ENCODE data around the gene CCDC87. TPM values are rescaled to one million over a fixed set of nuclear protein-coding genes. Genes with fewer than 3 reads are reported as not detected.

CCDC87 gene
- total RNA-seq, result 0.56 and 0.59 TPM in 2 replicates

GRCh38 chr11:66592457-66593302 lies at the start of gene CCDC87, which contains the start of gene CCS:
Gene CCDC87, minus strand, starts transcription at chr11:66593063. Its CDS starts 48 bp downstream, at chr11:66593015.
Gene CCS, plus strand, starts transcription at chr11:66593185. Its CDS starts 77 bp downstream, at chr11:66593262.

GRCh38 chr11:66638177-66639065 lies 45.6 kb upstream of the CCDC87 start, which contains the start of gene RBM4:
Gene RBM4, plus strand, starts transcription at chr11:66638703. Its CDS starts 1,009 bp downstream, at chr11:66639712.

DNA sequence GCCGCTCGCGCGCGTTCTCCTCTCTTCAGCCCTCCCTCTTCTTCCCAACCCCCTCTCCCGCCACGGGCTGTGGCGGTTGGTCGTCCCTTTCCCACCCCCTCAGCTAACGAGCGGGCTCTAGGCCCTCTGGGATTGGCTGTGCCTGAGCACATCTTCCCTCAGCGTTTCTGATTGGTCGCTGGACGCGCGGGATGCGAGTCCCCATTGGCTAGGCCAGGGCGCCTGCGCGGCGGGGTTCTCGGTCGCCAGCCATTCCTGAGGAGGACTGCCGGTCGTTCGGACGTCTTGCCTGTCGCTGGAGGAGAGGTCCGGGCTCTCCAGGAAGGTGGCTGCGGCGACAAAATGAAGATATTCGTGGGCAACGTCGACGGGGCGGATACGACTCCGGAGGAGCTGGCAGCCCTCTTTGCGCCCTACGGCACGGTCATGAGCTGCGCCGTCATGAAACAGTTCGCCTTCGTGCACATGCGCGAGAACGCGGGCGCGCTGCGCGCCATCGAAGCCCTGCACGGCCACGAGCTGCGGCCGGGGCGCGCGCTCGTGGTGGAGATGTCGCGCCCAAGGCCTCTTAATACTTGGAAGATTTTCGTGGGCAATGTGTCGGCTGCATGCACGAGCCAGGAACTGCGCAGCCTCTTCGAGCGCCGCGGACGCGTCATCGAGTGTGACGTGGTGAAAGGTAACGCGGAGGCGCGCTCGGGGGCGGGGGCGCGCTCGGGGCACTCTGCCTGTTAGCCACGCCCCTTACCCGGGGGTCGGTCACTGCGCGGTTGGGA lies 23.7 kb upstream of the CCDC87 start, which contains the start of gene RBM14:
TSS of gene RBM14 (plus strand) at position 252 of the 776 bp plus-strand sequence. CDS start at position 343, 91 bp downstream.

GRCh38 chr11:66568124-66568916 lies 24.5 kb downstream of the CCDC87 start, which contains the start of gene CTSF:
Gene CTSF, minus strand, starts transcription at chr11:66568606. Its CDS starts 120 bp downstream, at chr11:66568486.

GRCh38 chr11:66546368-66546965 lies 46.4 kb downstream of the CCDC87 start, which contains the start of gene ACTN3:
Gene ACTN3, plus strand, starts transcription at chr11:66546903. Its CDS starts 35 bp downstream, at chr11:66546938.

GRCh38 chr11:66545701-66546367 lies 47.0 kb downstream of the CCDC87 start, which contains the start of gene ZDHHC24:
Gene ZDHHC24, minus strand, starts transcription at chr11:66546048. Its CDS starts 45 bp downstream, at chr11:66546003.

Other genes starting within 250 kb of the CCDC87 start
- 28.1 and 30.8 TPM in 2 replicates for gene BRMS1, start 248.0 kb downstream of the CCDC87 start, total RNA-seq
- 65.9 and 89.3 TPM in 2 replicates for gene B4GAT1, start 245.4 kb downstream of the CCDC87 start, total RNA-seq
- 0.36 and 0.78 TPM in 2 replicates for gene SLC29A2, start 221.3 kb downstream of the CCDC87 start, total RNA-seq
- not detected in 2 replicates for gene NPAS4, start 172.0 kb downstream of the CCDC87 start, total RNA-seq
- gene MRPL11, start 154.2 kb downstream of the CCDC87 start, total RNA-seq, result 22.5 and 24.4 TPM in 2 replicates
- gene PELI3, start 126.2 kb downstream of the CCDC87 start, total RNA-seq, result 14.5 and 18.9 TPM in 2 replicates
- 41.2 and 64.1 TPM in 2 replicates for gene DPP3, start 112.6 kb downstream of the CCDC87 start, total RNA-seq
- gene BBS1, start 82.4 kb downstream of the CCDC87 start, total RNA-seq, result 45.2 and 47.0 TPM in 2 replicates
- gene ZDHHC24, start 47.0 kb downstream of the CCDC87 start, total RNA-seq, result 13.9 and 14.7 TPM in 2 replicates
- 0.07 TPM in 1 of 2 replicates, not detected in the other for gene ACTN3, start 46.2 kb downstream of the CCDC87 start, total RNA-seq
- 38.5 and 52.2 TPM in 2 replicates for gene CTSF, start 24.5 kb downstream of the CCDC87 start, total RNA-seq
- 39.4 and 41.1 TPM in 2 replicates for gene CCS, start 122 bp upstream of the CCDC87 start, total RNA-seq
- gene RBM14, start 23.6 kb upstream of the CCDC87 start, total RNA-seq, result 30.6 and 31.6 TPM in 2 replicates
- 80.6 and 105 TPM in 2 replicates for gene RBM4, start 45.6 kb upstream of the CCDC87 start, total RNA-seq
- gene RBM4B, start 84.8 kb upstream of the CCDC87 start, total RNA-seq, result 21.1 and 27.5 TPM in 2 replicates
- 1.1 and 4.6 TPM in 2 replicates for gene SPTBN2, start 136.2 kb upstream of the CCDC87 start, total RNA-seq